ENCODE data around the gene KDM6A. TPM values are rescaled to one million over a fixed set of nuclear protein-coding genes. Genes with fewer than 3 reads are reported as not detected.
"Not testable (repeated sequence)": the region's sequence is repeated elsewhere in the genome, so short reads cannot be mapped to it uniquely, and the experiment has no call there.

The KDM6A gene
- total RNA-seq, 1 experiment from 2014 or later, result 42.8 TPM

GRCh38 chrX:44890247-44890646, 17.3 kb downstream of the KDM6A start:
- Histone ChIP-seq H3K23me2 (ENCODE audit: insufficient read length, low read depth, low read length, poor library complexity, severe bottlenecking) (no peaks in the 10 kb centered on the region), H3K4me1 (ENCODE audit: insufficient read depth, low read length) (no peaks in the 10 kb centered on the region; the same call in 1 of the 2 replicates), H2BK5ac (ENCODE audit: insufficient read length, low read length) (no peak overlapping the region), H4K5ac (ENCODE audit: insufficient read length, low read depth, low read length) (no peak overlapping the region), H4K8ac (replicated peaks; ENCODE audit: insufficient read length, low read depth, low read length) (no peak overlapping the region), H3T11ph (ENCODE audit: low read length) (no peak overlapping the region), H2BK12ac (ENCODE audit: insufficient read length, low read depth, low read length) (no peak overlapping the region), H2BK15ac (ENCODE audit: low read depth, low read length) (no peak overlapping the region), H3K79me2 (ENCODE audit: insufficient read depth, low read length) (peaks cover under 1% of the 10 kb centered on the region; the same call in 1 of the 2 replicates), H2AK5ac (ENCODE audit: insufficient read length, low read length) (no peak overlapping the region), H3K27ac (ENCODE audit: insufficient read length, low read depth, low read length) (no peak overlapping the region), H3K14ac (ENCODE audit: insufficient read depth, low read length) (no peak overlapping the region), H4K91ac (ENCODE audit: insufficient read length, low read depth, low read length) (no peak overlapping the region), H3K9me3 (ENCODE audit: control insufficient read depth, low read depth, low read length) (no peaks in the 10 kb centered on the region), H3K4me2 (ENCODE audit: insufficient read depth, insufficient read length, low read length) (no peak overlapping the region), H2BK20ac (ENCODE audit: low read depth, low read length, poor library complexity, severe bottlenecking) (no peak overlapping the region), H3K18ac (ENCODE audit: insufficient read length, low read depth, low read length) (no peak overlapping the region), H3K56ac (ENCODE audit: insufficient read length, low read depth, low read length) (no peak overlapping the region), H3K4ac (ENCODE audit: low read depth, low read length) (no peak overlapping the region), H3K27me3 (ENCODE audit: insufficient read depth, low read length) (no peaks in the 10 kb centered on the region), H3K79me1 (ENCODE audit: insufficient read depth, low read depth, low read length, poor library complexity, severe bottlenecking) (no peaks in the 10 kb centered on the region), H4K20me1 (ENCODE audit: control insufficient read depth, insufficient read depth, insufficient read length) (no peaks in the 10 kb centered on the region), H3K23ac (ENCODE audit: insufficient read length, low read depth, low read length) (no peak overlapping the region), H2AFZ (ENCODE audit: low read length) (no peak overlapping the region), H2BK120ac (ENCODE audit: low read depth, low read length, poor library complexity, severe bottlenecking) (no peak overlapping the region), H3K9ac (ENCODE audit: extremely low read depth, insufficient read length, low read length) (no peak overlapping the region)
- Mint-ChIP-seq H3K27me3 (ENCODE audit: low read depth) (no peaks in the 10 kb centered on the region), H3K9me3 (peaks cover 53 to 68% of the 10 kb centered on the region in 2 experiments), H3K27ac (no peak overlapping the region; a peak in 1 of 7 replicates), H3K4me1 (peaks cover 11 to 12% of the 10 kb centered on the region in 2 experiments), H3K4me3 (no peak overlapping the region), H3K36me3 (ENCODE audit: insufficient read depth in 1 of 3, low read depth in 3 of 3) (peaks cover 4 to 13% (median 9%) of the 10 kb centered on the region in 3 experiments; a peak in 5 of 7 replicates)
- WGBS (ENCODE audit: extremely low coverage, insufficient read length, low lambda C conversion rate), result no CpG with 5 or more reads among the region's 3 CpGs
- DNase-seq, result no peak
- TF ChIP-seq CTCF (conservative IDR thresholded peaks at IDR 0.05), result no peak

- WGBS (ENCODE audit: extremely low coverage, insufficient read length, low lambda C conversion rate), result no CpG with 5 or more reads among the region's 10 CpGs
- H3K9me3 Mint-ChIP-seq, result peaks cover 55 to 70% of the 10 kb centered on the region in 2 experiments
Measured at GRCh38 chrX:44890687-44891086, 17.7 kb downstream of the KDM6A start.

More at GRCh38 chrX:44890687-44891086, 17.7 kb downstream of the KDM6A start:
- Mint-ChIP-seq H3K36me3 (ENCODE audit: insufficient read depth in 1 of 3, low read depth in 3 of 3) (peaks cover 4 to 16% (median 13%) of the 10 kb centered on the region in 3 experiments; a peak in 5 of 7 replicates), H3K4me1 (peaks cover 11 to 12% of the 10 kb centered on the region in 2 experiments)
- not testable (repeated sequence) for H4K8ac ChIP-seq (replicated peaks; ENCODE audit: insufficient read length, low read depth, low read length); DNase-seq; H4K20me1 ChIP-seq (ENCODE audit: control insufficient read depth, insufficient read depth, insufficient read length); H3K4ac ChIP-seq (ENCODE audit: low read depth, low read length); H3K4me2 ChIP-seq (ENCODE audit: insufficient read depth, insufficient read length, low read length); H4K5ac ChIP-seq (ENCODE audit: insufficient read length, low read depth, low read length); H2AK5ac ChIP-seq (ENCODE audit: insufficient read length, low read length); H3K79me1 ChIP-seq (ENCODE audit: insufficient read depth, low read depth, low read length, poor library complexity, severe bottlenecking); H3K14ac ChIP-seq (ENCODE audit: insufficient read depth, low read length); H3K9ac ChIP-seq (ENCODE audit: extremely low read depth, insufficient read length, low read length); H4K91ac ChIP-seq (ENCODE audit: insufficient read length, low read depth, low read length); H3K27me3 ChIP-seq (ENCODE audit: insufficient read depth, low read length); H3K9me3 ChIP-seq (ENCODE audit: control insufficient read depth, low read depth, low read length); H2BK5ac ChIP-seq (ENCODE audit: insufficient read length, low read length); H3K4me3 Mint-ChIP-seq; H3K27ac Mint-ChIP-seq; H3K79me2 ChIP-seq (ENCODE audit: insufficient read depth, low read length); H3K23me2 ChIP-seq (ENCODE audit: insufficient read length, low read depth, low read length, poor library complexity, severe bottlenecking); H3K27me3 Mint-ChIP-seq (ENCODE audit: low read depth); H3K56ac ChIP-seq (ENCODE audit: insufficient read length, low read depth, low read length); H2BK12ac ChIP-seq (ENCODE audit: insufficient read length, low read depth, low read length); H3K27ac ChIP-seq (ENCODE audit: insufficient read length, low read depth, low read length); H3K18ac ChIP-seq (ENCODE audit: insufficient read length, low read depth, low read length); H3K23ac ChIP-seq (ENCODE audit: insufficient read length, low read depth, low read length); H2BK120ac ChIP-seq (ENCODE audit: low read depth, low read length, poor library complexity, severe bottlenecking); H3K4me1 ChIP-seq (ENCODE audit: insufficient read depth, low read length); H2AFZ ChIP-seq (ENCODE audit: low read length); H3T11ph ChIP-seq (ENCODE audit: low read length); H2BK20ac ChIP-seq (ENCODE audit: low read depth, low read length, poor library complexity, severe bottlenecking); H2BK15ac ChIP-seq (ENCODE audit: low read depth, low read length)
